NCI-H1694 (cell line): ENCODE measurements around the gene TMED4.
"Not testable (repeated sequence)": the region's sequence is repeated elsewhere in the genome, so short reads cannot be mapped to it uniquely, and the experiment has no call there.

Experiments used
- DNase-seq: peaks from one replicate; lab custom pipeline; 2025; lab: John Stamatoyannopoulos, UW

The TMED4 gene

DNA sequence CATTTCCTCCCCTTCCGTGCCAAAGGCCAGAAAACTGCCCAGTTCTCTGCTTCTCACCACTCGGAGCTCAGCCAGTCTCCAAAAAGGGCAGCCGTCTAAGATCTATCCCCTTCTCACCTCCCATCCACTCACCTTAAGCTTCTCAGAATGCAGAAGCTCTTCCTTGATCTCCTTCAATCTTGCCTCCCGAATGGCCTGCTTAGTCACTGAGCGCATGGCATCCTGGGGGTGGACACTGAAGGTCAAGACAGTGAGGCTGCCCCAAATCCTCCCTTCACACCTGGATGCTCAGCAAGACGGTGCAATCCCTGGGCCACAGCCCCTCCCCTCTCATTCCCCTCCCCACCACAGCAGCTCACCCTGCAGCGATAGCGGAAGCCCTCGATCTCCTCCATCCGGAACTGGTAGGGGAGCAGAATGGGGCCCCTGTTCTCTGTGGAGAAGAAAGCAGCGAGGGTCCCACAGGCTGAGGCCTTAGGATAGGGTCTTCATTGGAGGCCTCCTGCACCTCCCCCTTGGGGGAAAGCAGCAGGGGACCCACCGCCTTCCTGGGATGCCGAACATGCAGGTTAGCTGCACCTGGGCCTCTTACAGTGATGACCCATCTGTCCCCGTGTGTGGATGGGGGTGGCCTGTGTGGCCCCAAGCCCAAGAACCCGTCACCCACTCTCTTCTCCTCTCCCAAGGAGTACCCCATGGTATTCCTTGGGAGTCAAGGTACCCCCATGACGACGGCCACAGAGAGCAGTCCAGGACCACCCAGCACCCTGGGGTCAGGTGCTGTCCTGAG is 13.1 kb downstream of the TMED4 start:
- no peak for DNase-seq

DNA sequence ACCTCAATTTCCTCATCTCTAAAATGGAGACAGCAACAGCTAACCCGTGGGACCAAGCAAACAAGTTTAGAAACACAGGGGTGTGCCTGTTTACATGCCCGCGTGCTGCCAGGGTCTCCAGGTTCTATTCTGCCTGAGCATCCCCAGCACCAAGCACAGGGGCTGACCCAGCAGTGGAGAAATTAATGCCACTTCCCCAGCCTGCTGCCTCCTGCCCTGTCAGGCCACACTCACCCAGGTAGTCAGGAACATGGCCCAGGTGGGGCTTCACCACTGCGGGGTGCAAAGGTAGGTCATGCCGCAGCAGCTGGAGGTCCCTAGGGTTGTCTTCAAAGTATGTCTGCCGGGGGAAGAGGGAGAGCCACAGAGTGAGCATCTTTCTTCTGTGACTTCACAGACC is 14.1 kb downstream of the TMED4 start:
- no peak for DNase-seq

DNA sequence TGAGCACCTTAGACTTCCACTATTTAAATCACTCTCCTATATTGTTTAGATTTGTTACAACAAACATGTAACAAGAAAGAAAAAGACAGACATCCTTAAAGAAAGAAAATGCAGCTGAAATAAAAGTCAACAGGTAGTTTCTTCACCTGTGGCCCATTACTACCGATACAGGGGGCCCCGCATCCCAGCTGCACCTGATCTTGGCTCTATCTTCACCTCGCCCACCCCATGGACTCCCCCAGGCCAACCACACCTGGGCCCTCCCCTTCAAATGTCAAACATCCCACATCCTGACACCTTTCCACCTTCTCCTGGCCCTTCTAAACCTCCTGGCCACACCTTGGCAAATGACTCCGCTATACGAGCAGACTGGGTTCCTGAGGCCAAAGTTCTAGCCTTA is 15.4 kb downstream of the TMED4 start:
- no peak for DNase-seq

DNA sequence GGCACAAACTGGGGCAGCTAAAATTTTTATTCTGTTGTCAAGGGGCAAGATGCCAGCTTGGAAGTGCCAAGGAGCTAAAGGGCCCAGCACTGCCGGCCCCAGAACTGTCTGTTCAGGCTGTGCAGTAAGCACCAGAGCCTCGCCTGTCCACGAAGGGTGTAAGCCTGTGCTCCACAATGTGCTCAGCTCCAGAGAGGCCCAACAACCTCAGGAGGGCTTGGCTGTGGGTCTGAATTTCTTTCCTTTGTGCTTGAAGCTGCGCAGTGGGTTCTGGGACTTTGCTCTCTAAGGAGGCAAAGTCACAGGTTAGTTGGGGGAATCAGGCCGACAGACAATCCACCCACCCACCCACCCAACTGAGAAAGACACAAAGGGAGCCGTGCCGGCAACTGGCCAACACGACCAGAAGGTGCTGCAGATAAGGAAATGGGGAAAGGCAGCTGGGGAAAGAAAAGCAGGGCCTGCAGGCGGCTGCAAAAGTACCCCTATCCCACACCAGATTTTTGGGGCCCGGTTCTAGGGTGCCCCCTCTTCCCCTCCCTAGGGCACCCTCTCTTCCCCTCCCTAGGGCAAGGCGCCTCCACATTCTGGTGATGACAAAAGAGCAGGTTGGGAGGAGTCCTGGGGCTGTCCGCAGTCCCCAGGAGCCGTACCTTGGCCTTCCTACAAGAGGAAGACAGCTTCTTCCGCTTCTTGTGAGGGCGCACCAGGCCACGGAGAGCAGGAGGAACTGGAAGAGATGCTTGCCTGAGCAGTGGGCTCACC is 16.1 kb downstream of the TMED4 start:
- DNase-seq: no peak

DNA sequence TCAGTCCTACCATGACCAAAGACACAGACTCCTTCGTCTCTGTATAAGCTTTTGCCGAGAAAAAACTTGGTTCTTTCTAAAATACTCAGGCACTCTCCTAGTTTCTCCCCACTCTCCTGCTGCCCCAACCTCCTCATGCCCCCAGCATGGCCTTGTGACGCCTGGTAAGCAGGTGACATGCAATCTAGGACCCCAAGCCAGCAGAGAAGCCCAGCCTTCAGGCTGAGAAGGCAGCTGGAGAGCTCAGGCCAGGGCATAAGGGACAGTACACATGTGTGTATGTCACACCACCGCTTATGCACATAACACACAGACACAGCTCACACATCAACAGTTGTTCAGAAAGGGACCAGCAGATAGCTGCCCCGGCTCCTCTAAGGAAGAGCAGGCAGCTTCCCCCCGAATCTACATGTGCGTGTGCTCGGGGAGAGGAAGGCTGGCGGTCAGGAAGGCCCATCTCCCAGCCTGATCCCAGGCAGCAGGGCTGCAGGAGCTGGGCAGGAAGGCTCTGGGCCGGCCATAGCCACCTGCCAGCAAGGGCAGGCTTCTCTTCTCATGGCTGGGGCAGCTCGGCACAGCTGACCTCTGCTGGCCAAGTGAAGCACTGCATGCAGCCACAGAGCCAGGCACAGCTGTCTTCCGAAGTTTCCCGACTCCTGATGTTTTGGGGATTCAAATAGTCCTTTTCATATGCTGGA is 16.8 kb downstream of the TMED4 start:
- peak; percentile 51 for DNase-seq

DNA sequence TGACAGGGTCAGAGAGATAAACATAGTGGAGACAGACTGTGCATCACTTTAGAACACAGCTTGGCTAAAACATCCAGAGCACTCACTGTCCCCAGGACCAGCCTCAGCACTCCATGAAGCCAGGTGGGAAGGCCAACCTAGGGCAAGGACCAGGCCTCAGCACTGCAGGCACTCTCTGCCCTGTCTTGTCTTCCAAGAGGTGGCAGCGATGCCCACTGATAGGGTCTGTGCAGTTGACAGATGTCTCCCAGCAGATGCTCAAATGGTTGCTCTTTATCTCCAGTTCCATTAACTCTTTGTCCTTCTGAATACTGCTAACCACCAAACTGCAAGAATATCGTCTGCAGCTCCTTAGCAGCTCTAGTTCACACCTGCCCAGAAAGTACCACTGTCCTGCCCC is 17.4 kb downstream of the TMED4 start:
- DNase-seq: no peak

DNA sequence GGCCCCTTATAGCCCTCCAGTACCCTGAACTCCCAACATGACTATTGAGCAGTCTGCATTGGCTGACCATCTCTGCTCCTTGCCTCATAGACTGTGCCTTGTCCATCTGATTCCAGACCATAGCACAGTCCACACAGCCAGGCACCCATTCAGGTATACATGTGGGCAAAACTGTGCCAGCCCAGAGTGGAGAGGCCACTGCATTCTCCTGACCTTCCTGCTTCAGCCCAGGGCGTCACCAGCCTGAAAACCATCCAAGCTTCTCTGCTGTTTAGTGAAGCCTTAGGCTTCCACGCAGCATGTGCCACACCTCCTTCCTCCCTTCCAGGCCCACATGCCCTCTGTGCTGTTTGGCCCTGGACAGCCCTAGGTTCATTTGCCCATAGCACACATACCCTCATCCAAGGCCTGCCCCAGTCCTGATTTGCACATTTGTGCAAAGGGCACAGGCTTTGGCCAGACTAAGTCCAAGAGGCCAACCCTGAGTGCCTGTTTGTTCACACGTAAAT is 18.8 kb downstream of the TMED4 start:
- DNase-seq: no peak

DNA sequence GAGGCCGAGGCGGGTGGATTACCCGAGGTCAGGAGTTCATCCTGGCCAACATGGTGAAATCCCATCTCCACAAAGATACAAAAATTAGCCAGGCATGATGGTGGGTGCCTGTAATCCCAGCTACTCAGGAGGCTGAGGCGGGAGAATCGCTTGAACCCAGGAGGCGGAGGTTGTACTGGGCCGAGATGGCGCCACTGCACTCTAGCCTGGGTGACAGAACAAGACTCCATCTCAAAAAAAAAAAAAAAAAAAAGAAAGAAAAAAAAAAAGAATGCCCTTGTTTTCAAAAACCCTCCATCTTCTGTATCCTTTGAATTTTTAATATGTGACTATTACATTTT is 19.4 kb downstream of the TMED4 start:
- DNase-seq: not testable (repeated sequence)

DNA sequence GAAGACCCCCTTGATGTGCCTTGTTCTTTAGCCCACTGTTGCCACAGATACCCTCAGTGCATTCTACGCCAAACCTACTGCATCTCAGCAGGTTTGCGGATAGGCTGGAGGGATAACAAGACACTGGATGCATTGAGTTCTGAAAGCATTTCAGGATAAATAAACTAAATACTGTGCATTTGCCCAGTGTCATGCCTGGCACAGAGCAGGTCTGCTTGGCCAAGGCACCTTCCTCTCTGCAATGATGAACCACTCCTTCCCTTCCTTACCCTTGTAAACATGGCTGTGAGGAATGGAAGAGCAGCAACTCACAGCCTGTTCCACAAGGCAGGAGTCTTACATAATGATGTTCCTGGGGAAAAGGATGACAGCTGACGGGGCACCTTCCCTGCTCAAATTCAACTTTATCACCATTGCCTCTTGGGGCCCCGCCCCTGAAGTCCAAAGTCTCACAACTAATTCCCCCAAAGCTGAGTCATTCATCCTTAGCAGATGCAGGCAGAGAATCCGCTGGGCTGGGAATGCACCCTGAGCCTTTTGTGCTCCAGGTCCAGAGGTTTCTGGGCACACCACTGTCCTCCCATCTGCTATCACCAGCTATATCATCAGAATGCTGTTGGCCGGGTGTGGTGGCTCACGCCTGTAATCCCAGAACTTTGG is 19.9 kb downstream of the TMED4 start:
- DNase-seq: no peak

DNA sequence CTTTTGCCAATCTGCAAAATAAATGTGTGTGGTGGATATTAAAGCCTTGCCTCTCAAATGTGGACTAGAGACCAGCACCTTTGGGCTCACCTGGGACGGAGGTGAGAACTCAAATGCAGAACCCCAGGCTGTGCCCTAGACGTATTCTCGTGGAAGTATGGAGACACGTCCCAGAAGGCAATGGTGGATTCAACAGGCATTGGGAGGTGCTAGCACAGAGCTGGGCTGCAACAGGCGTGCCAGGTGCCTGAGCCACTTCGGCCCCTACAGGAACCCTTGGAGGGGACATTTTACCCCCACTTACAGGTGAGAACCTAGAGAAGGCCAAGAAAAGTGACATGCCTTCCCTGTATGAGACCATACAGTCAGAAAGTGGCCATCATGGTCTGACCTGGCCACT is 20.6 kb downstream of the TMED4 start:
- no peak for DNase-seq

DNA sequence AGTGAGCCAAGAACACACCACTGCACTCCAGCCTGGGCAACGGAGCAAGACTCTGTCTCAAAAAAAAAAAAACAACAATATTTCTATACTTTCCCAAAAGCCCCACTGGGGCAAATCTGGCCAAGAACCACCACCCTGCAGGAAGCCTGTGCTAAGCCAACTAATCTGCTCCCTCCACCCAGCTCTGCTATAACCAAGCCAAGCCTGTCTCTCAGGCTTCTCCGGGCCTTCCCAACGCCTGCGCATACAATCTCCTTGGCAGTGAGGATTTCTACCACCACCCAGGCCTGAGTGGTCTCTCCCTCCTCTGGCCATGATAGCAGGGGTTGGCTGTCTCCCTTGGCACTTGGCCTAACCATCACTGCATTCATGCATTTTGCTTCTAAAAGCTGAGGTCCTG is 22.5 kb downstream of the TMED4 start:
- DNase-seq: no peak

DNA sequence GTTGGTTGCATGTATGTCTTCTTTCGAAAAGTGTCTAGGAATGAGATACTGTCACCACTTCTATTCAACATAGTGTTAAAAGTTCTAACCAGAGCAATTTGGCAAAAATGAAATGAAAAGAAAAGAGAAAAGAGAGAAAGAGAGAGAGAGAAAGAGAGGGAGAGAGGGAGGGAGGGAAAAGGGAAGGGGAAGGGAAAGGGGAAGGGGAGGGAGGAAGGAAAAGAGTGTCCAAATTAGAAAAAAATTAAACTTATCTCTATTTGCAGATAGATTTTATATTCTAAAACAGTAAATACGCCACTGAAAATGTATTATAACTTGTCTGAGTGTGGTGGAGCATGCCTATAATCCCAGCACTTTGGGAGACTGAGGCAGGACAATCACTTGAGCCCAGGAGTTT is 24.5 kb downstream of the TMED4 start:
- DNase-seq: no peak

DNA sequence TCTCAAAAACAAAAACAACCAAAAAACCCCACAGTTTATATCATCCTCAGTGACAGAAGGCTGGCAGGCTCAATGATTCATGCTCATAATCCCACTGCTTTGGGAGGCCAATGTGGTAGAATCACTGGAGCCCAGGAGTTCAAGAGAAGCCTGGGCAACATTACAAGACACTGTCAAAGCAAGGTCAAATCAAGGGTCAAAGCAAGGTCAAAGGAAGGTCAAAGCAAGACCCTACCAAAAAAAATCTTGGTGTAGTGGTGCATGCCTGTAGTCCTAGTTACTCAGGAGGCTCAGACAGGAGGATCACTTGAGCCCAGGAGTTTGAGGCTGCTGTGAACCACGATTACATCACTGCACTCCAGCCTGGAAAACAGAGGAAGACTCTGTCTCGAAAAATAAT is 26.7 kb downstream of the TMED4 start:
- no peak for DNase-seq

DNA sequence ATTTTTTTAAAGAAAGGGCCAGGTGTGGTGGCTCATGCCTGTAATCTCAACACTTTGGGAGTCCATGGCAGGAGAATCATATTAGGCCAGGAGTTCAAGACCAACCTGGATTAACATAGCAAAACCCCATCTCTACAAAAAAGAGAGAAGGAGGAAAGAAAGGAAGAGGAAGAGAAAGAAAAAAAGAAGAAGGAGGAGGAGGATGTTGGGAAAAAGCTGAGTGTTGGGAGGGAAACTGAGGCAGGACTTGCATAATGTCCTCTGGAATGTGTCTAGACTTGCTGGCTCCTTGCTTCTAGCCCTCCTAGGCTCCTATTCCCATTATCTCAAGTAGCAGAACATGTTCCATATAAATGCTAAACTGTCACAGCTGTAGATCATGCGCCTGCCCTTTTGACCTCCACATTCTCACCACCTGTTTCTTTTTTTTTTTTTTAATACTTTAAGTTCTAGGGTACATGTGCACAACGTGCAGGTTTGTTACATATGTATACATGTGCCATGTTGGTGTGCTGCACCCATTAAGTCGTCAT is 29.5 kb downstream of the TMED4 start:
- DNase-seq: not testable (repeated sequence)

DNA sequence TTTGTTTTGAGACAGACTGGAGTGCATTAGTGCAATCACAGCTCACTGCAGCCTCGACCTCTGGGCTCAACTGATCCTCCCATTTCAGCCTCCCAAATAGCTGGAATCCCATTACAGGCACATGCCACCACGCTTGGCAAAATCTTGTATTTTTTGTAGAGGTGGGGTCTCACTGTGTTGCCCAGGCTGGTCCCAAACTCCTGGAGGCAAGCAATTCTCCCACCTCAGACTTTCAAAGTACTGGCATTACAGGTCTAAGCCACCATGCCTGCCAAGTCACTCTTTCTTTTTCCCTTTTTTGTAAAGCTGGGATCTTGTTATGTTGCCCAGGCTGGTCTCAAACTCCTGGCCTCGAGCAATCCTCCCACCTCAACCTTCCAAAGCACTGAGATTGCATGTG is 32.6 kb downstream of the TMED4 start:
- DNase-seq: no peak

DNA sequence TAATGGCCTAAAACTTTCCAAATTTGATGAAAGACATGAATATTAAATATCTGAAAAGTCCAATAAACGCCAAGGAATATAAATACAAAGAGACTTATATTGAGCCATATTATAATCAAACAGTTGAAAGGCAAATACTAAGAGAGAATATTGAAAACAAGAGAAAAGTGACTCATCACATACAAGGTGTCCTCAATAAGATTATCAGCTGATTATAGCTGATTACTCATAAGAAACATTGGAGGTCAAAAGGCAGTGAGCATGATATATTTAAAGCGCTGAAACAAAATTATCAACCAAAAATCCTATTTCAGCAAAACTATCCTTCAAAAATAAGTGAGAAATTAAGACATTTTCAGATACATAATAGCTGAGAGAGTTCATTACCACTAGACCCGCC is 33.1 kb downstream of the TMED4 start:
- DNase-seq: no peak

DNA sequence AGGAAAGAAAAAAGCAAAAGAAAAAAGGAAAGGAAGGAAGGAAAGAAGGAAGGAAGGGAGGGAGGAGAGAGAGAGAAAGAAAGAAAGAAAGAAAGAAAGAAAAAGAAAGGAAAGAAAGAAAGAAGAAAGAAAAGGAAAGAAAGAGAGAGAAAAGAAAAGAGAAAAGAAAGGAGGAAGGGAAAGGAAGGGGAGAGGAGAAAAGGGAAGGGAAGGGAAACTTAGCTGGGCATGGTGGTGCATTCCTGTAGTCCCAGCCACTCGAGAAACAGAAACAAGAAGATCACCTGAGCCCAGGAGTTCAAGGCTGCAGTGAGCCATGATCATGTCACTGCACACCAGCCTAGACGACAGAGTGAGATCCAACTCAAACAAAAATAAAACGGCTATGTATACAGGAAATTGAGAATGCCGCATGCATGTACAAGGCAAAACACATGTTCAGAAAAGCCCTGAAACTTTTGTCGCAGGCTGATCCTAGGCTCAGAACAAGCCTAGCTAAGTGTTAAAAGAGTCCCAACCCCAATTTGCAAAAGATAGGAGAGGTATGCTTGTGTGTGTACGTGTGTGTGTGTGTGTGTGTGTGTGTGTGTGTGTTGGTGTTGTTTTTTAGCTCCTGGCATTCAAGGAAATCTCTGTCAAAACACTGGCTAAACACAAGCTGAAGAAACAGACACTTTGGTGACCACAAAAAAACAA is 34.3 kb downstream of the TMED4 start:
- no peak for DNase-seq

DNA sequence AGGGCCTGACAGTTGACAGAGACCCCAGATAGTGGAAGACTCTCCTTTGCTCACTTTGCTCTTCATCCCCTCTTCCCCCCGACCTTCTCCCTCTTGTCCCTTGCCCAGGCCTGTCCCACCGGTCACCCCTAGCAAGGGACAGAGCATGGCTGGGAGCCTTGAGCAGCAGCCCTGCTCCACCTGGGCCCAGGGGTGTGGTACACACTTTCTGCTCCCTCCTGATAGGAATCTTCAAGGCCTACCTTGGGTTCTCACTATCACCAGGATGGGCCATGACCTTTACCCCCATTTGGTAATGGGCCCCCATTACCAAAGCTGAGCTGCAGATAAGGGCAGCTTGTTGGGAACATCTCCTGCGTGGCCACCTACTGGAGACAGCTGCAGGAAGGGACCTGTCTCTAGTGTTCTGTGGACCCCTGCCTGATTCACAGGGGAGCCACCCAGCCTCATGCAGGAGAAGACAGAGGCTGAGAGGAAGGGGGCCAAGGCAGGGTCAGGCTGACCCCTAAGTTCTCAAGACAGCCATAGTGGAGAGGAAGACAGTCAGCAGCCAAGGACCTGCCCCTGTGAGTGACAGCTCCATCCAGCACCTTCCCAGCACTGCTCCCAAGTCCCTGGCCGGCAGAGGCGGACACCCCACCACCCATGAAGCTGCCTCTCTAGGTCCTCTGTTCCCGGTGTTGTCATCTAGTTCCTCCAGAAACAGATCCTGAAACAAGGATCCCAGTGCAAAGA is 40.0 kb downstream of the TMED4 start:
- no peak for DNase-seq

DNA sequence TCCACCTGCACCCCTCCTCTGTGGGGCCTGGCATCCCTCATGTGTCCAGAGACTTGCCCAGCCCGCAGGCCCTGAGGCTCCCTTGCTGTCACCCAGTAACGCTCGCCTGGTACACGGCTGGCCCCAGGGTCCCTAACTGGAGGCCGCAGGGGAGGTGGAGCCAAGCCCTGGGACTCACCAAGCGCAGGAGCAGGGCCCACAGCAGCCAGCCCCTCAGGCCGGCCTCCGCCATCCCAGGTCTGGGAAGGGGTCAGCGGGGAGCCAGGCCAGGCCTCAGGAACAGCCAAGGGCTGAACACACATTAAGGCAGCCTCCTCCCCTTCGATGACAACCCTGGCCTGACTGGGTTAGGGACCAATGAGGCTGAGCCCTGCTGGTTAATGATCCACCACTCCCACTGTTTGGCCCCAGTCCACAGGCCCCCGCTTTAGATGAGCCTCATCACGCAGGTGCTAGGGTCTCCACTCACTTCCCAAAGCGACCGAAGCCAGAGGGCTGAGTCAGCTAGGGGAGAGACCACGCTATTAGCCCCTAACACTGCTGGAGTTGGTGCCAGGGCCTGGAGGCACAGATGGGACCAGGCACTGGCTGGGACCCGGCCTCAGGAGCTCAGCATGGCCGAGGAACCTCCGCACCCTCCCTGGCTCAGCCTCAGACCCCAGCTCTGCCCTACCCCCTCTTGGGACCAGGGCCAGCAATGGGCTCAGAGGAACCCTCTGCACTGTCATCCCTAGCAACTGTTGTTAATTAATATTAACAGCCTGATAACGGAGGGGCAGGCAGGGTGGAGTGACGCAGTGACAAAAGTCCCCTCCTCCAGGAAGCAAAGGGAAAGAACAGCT is 40.8 kb downstream of the TMED4 start, which contains the start of gene NPC1L1:
Gene NPC1L1 (minus strand): TSS at position 303 of the 842 bp plus-strand sequence. CDS start 71 bp downstream, at position 232.
- no peak for DNase-seq

DNA sequence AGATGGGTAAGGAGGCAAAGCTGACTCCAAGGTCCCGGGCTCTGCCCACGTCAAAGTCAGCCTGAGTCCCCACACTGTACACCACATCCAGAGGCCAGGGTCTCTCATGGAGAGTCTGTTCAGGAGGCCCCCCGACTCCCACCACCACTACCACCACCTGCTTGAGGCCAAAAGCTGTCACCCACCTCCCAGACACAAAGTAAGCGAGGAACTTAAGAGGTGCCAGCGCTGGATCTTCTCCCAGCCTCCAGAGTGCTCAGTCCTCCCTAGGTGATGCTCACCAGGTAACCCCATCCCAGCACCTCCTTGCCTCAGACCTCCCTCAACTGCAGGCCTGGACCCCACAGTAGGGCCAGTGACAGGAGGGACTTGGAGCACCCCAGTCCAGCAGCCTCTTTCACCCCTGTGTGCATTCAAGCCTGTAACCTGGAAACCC is 41.4 kb downstream of the TMED4 start:
- DNase-seq: no peak
